GM10266 (cell line): ENCODE data around the gene OR9Q2.

ENCODE experiments used
- DNase-seq: peaks from one replicate; pipeline ENCODE4 v3.0.0; 2012; ENCODE audit errors: extremely low spot score
- TF ChIP-seq, protein P1 (sequence below): IDR thresholded peaks from 2 replicates; pipeline ENCODE4 v1.5.1; 2012; ENCODE audit warnings: mild to moderate bottlenecking, low read depth; ENCODE audit not compliant: control insufficient read depth, insufficient read depth; ENCODE audit errors: missing control alignments

OR9Q2 gene

DNA sequence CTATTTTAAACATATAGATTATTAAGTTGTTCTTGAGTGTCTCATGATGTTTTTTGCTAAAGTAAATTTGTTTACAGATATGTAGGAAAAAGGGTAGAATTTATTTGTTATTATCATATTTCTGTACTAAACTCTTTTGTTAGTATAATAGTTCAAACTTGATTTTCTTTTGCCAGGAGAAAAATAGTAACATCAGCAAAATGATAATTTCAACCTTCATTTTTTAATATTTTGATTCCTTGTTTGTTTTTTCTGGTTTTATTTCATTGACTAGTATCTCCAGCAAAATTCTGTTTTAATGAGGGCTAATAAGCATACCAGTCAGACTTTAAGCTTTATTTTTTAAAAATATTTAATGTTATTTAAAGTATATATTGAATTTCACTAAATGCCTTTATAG lies 27.6 kb downstream of the OR9Q2 start:
- no peak for DNase-seq
- TF ChIP-seq, protein P1, sequence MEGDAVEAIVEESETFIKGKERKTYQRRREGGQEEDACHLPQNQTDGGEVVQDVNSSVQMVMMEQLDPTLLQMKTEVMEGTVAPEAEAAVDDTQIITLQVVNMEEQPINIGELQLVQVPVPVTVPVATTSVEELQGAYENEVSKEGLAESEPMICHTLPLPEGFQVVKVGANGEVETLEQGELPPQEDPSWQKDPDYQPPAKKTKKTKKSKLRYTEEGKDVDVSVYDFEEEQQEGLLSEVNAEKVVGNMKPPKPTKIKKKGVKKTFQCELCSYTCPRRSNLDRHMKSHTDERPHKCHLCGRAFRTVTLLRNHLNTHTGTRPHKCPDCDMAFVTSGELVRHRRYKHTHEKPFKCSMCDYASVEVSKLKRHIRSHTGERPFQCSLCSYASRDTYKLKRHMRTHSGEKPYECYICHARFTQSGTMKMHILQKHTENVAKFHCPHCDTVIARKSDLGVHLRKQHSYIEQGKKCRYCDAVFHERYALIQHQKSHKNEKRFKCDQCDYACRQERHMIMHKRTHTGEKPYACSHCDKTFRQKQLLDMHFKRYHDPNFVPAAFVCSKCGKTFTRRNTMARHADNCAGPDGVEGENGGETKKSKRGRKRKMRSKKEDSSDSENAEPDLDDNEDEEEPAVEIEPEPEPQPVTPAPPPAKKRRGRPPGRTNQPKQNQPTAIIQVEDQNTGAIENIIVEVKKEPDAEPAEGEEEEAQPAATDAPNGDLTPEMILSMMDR, result no peak

DNA sequence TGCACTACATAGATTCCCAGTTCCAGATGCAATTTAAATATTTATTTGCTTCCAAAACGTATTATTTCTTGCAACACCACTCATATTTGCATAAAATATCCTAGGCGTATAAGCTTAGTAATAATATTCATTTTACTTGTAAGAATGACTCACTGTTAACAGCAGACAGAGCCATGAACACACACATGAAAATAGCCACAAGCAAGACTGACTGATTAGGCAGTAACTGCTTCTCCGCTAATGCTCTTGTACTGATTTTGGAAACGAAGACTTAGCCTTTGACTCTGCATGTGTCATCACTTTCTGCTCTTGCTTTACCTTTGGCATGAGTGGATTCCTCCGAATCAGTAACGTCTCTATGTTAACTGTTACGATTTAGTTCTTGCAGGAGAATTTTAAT lies 33.9 kb downstream of the OR9Q2 start:
- DNase-seq, result no peak
- TF ChIP-seq, protein P1, result no peak

DNA sequence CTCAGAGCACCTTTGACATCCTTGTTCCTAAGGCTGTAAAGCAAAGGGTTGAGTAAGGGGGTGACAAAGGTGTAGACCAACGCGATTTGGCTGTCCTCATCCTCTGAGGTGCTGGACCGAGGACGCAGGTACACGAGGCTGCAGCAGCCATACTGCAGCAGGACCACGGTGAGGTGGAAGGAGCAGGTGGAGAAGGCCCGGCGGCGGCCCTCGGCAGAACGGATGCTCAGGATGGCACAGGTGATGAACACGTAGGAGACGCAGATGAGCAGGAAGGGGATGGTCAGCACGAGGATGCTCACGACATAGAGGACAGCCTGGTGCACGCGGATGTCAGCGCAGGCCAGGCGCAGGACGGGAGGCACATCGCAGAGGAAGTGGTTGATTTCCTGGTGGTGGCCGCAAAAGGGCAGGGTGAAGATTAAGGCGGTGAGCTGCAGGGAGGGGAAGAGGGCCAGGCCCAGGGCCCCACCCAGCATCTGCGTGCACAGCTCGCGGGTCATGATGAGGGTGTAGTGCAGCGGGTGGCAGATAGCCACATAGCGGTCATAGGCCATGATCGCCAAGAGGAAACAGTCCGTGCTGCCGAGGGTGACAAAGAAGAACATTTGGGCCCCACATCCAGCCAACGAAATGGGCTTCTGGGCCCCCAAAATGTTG lies 39.2 kb downstream of the OR9Q2 start:
- DNase-seq, result no peak
- TF ChIP-seq, protein P1, result no peak
